Right lobe of liver (tissue), 4 donors: Measurements from ENCODE around the gene WDR5.

Source experiments
- POLR2A ChIP-seq: fragments of 450-650 bp; IDR thresholded peaks from one replicate; pipeline ENCODE4 v1.6.1; 2017; ENCODE audit warnings: antibody characterized with exemption, mild to moderate bottlenecking
- TF ChIP-seq, protein P1 (sequence below), 4 donors: fragments of 200-600 bp in 3 of 4; fragments of 450-650 bp in 1 of 4; IDR thresholded peaks; one replicate each; pipeline versions ENCODE4 v1.5.1 to v1.8.0; 2016 to 2022; ENCODE audit warnings: antibody characterized with exemption in 4 of 4, mild to moderate bottlenecking in 2 of 4
- donor health status: DM: no; HTN: no; CAD: no.
- donor health status: DM: no; HTN: no; CAD: no.
- donor health status: DM: no; HTN: yes; CAD: no.

DNA sequence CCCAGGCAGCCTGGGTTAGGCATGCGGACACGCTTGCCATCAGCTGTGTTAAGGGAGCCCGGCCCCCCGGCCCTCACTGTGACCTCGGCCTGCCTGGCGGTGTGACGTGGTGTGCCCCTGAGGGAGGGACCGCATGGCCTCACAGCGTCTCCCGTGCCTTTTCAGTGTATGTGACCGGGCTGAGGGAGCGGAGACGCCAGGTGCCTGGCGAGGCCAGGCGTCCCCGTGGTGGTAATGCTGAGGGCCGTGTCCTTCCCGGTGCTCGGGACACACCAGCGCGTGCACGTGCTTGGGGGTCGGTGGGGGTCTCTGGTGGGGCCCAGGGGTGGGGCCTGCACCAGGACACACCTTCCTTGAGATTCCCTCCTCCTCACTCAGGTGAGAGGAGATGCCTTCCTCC, 17.6 kb downstream of the WDR5 start:
- TF ChIP-seq, protein P1, sequence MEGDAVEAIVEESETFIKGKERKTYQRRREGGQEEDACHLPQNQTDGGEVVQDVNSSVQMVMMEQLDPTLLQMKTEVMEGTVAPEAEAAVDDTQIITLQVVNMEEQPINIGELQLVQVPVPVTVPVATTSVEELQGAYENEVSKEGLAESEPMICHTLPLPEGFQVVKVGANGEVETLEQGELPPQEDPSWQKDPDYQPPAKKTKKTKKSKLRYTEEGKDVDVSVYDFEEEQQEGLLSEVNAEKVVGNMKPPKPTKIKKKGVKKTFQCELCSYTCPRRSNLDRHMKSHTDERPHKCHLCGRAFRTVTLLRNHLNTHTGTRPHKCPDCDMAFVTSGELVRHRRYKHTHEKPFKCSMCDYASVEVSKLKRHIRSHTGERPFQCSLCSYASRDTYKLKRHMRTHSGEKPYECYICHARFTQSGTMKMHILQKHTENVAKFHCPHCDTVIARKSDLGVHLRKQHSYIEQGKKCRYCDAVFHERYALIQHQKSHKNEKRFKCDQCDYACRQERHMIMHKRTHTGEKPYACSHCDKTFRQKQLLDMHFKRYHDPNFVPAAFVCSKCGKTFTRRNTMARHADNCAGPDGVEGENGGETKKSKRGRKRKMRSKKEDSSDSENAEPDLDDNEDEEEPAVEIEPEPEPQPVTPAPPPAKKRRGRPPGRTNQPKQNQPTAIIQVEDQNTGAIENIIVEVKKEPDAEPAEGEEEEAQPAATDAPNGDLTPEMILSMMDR (IDR thresholded peaks at IDR 0.05) = no peak
- TF ChIP-seq POLR2A = no peak
